HG03521 (cell line): ENCODE results near the gene CRACDL.

ENCODE experiments used
- ATAC-seq: cut with Tn5 transposase; IDR thresholded peaks from one replicate; pipeline ENCODE4 v1.9.1; 2021; ENCODE audit warnings: mild to moderate bottlenecking, moderate library complexity; ENCODE audit not compliant: unreplicated experiment

The CRACDL gene

DNA sequence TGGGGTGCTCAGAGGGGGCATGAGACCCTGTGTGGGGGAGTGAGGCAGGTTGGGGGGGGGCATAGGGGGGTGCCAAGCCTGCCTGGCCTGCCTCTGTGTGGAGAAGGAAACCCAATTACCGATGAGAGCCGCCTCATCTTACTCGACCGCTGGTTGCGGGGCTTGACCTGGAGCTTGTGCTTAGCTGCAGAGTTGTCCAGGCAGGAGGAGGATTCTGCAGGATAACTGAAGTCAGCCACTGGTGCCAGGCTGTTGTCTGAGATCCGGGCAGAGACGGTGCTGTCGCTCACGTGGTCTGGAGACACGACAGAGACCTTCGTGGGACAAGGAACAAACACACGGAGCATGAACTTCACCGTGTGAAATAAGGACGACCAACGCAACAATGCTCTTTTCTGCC, 109.2 kb downstream of the CRACDL start:
- no peak for ATAC-seq

DNA sequence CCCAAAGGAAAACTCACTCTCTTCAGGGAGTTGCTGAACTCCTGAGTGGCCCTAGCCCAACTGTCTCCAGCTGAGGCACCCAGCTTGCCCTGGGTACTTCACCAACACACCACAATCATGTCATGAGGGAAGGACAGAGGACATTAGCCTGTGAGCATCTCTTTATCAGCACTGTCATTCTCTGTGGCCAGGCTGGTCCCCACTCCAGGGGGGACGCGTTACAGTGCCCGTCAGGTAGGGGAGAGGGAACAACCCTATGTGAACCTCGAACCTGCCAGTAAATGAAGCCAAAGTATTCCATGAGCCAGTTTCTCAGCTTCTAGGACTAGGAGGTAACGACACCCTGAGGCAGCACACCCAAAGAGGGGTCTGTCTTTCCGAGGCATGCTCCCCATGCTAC, 110.2 kb downstream of the CRACDL start:
- no peak for ATAC-seq

DNA sequence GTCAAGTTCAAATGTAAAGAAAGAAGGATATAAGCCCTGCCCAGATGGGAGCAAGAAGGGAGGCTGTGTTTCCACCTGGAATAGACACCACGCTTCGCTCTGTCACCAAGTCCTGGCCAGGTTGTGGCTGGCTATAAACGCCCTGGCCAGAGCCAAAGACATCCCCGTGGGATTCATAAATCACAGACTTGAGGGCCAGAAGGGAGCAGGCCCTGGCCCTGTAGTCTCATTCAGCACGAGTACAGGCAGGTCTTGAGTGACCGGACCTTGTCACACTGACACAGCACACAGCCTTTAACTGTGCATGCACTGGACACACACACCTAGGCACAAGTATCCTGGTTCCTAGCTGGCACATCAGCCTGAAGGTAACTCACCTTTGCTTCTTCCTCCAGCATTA, 110.6 kb downstream of the CRACDL start:
- no peak for ATAC-seq

DNA sequence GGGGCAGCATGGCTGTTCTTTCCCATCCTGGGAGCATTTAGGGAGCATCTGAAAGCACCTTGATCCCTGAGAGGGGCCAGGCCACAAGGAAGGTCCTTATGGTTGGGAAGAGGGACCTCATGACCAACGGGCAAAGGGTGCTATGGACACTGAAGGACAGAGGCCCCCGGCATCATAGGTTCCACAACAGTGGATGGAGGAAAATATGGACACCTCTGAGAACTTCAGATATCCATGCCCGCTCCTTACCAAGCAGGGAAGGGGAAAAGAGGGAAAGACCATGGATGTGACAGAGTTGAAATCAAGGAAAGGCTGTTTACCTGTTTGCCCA, 111.0 kb downstream of the CRACDL start:
- ATAC-seq, result no peak

DNA sequence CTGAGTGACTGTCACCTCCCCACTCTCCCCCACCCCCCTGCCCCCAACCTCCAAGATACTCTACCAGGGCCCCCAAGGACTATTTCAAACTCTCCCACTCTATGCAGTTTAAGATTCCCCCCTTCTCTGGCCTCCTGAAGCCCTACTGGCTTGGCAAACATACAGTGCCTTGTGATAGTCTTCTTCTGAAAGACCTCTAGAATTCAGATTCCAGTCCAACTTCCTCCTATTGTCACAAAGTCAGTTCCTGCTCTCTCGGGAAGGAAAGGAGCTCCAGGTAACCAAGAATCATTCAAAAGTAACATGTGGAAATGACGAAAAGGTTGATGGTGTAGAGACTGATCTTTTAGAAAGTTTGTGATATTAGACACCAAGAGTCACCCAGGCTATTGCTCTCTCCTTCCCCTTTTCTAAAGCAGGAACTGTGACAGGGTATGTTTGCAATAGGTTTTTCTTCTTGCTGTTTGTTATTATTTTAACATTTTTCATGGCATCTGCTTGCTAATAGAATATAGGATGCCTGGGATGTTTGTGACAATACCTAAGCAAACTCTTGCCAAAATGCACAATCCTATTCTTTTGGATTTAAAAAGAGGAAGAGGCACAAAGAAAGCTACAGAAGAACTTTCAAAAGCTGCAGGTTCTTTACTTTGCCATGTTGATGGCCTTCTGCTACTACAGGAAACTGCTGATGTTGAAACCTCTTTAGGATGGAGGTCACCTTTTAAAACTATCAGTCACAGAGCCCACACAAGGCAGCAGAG, 111.6 kb downstream of the CRACDL start:
- no peak for ATAC-seq

DNA sequence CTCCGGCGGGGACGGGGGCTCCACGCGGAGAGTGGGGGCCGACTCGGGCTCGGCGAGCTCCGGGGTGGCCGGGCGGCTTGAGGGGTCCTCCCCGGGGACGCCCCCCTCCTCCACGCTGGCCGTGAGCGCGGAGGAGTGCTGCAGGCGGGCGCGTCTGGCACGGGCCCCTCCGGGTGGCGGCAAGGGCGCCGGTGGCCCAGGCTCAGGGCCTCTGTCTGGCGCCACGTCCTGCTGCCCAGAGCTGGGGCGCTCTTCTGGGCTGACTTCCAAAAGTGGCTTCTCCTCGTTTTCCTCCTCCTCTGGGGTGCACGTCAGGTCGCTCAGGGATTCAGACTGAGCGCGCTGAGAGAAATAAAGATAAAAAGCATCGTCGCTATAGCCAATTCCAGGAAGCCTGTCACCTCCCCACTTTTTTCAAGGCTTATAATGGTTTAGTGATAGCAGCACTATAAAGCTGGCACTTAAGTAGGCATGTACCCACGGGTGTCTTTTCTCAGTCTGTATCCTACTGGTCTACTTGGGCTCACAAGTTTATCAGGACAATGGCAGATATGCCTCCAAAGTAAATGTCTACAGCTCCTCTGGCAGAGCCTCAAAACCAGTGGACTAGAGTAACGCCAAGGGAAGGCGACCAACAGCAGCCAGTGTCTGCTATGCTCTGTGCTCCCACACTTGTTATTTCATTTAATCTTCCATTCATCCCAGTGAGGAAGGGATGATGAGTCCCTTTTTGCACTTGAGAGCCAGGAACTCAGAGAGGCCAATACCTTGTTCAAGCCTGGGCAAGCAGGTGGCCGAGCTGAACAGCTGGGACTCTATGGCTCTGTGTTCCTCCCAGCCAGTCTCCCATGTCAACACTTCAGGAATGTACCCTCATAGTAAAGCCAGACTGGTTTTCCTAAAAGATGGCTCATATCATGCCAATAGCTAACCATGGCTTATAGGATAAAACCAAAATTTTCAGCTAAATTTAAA, 112.5 kb downstream of the CRACDL start:
- no peak for ATAC-seq

DNA sequence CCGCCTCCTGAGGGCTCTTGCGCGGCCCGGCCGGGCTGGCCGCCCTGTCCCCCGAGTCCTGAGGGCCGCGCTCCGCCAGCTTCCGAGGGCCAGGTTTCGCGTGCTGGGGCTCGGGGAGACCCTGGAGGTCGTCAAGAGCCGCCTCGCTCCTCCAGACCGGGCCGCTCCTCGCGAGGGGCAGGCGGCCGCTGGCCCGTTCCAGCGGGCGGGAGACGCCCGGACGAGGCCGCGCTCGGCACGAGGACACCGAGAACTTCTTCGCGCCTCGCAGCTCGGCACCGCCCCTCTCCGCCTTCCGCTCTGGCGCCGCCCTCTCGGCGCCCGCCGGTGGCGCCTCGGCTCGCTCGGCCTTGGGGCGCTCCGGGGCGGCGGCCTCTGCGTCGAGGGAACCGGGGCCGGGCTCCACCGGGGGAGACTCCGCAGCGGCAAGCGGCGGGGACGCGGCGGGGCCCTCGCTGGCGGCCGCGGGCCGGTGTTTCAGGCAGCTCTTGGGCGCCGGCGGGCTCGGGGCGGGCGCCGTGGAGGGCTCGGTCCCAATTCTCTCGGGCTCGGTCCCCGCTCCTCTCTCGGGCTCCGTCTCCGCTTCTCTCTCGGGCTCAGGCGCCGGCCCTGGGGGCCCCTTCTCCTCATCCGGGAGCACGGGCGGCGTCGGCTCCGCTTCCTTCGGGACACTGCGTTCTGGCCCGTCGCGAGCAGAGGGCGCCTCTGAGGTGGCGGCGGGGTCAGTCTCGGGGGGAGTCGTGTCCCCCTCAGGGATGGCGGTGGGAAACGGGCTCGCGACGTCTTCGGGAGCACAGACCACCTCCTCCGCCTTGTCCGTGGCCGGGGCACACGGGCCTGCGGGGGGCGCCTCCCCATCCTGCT, 113.5 kb downstream of the CRACDL start:
- ATAC-seq, result no peak

DNA sequence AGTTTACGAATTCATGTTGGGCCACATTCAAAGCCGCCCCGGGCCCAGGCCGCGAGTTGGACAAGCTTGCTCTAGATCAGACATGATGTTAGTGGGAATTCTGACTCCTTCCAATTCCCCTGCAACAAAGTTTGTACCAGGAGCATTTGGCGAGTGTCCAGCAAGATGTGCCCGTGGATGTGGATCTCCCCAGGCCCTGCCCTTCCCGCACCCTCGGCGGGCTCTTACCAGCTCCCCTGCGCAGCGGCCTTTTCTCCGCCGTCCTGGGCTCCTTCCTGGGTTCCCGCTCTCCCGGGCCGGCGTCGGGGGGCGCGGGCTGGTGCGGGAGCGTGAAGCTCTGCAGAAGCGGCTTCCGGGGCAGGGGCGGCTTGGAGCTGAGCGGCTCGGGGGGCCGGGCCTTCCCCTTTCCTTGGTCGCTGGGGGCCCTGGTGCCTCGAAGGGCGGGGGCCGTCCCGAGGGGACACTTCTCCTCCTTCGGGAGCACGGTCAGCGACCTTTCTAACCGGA, 114.3 kb downstream of the CRACDL start:
- ATAC-seq, result no peak

DNA sequence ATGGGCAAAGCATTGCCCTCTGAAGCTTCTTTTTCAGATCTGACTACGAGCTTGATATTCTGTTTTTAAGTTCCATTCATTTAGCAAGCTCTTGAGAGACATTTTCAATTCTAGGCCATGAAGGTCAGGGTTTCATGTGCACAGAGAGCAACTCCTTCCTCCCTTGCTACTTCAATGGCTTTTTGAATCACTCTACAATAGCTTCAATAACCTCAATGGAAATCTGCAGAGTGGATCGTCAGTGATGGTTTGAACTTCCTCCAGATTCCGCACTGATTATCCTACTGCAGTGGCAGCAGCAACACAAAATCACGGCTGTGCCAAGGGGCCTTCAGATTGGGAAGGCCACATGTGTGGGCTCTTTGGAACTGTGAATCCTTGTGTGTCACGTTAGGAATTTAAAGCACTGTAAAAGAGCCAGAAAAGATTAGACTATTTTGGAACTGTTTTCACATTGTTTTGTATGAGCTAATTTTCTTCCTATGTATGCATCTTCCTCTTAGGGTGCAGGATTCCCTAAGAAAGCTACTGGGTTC, 116.7 kb downstream of the CRACDL start:
- ATAC-seq, result no peak

DNA sequence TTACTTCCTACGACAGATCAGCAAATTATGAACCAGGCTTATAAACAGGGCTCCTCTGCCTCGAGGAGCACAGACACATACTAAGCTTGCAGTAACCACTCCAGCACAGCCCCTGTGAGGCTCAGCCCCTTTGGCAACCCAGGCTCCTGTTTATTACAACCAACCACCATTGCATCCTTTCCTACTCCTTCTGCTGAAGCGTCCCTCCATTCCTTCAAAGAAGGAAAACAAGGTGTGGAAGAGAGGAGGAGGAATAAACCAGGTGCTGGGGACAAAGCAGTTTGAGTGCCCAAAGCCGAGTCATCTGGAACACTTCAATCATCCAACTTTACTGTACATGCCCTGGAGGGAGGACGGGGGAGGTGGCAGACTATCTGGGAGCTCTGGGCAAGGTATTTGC, 117.9 kb downstream of the CRACDL start:
- no peak for ATAC-seq

DNA sequence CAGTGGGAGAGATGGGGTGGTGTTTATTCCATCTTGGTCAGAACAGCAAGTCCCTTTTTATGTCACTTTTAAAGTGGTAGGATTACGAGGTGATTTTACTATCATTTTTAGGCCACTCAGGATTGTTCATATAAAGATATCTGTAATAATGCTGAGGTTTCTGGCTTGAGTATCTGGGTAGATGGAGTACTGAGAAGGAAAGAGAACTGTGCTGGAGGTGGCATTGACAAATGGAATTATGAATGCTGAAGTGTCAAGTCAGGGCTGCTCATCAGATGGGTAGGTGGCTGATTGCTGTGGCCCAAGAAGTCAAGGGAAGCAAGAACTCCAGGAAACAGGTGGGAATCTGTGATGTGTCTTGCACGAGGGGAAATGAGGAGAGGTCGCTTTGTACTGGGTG, 119.7 kb downstream of the CRACDL start:
- no peak for ATAC-seq

DNA sequence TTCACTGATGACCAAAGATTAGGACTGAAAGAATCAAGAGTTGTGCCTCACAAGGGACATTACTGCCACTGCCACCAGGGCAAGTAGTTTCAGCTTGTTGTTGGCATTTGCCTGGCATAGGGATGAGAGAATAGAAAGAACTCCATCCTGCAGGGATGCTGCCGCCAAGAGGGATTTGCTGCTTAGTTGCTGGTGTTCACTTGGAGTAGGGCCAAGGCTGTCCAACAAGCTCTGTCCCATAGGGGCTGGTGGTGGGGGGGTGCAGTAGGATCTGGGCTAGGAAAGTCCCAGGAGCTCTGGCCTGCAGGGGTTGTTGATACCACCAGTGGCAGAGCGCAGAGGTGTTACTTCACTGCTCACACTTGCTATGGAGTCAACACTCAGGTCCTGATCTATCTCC, 120.2 kb downstream of the CRACDL start:
- no peak for ATAC-seq

DNA sequence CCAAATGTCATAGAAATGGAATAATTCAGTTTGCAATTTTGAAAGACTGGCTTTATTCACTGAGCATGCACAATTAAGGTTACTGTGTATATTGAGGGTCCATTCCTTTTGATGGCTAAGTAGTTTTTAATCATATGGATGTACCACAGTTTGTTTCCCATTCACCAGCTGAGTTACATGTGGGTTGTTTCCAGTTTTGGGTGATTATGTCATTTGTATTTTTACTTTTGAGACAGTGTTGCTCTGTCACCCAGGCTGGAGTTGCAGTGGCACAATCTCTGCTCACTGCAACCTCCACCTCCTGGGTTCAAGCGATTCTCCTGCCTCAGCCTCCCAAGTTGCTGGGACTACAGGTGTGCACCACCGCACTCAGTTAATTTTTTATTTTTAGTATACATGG, 124.3 kb downstream of the CRACDL start:
- no peak for ATAC-seq

DNA sequence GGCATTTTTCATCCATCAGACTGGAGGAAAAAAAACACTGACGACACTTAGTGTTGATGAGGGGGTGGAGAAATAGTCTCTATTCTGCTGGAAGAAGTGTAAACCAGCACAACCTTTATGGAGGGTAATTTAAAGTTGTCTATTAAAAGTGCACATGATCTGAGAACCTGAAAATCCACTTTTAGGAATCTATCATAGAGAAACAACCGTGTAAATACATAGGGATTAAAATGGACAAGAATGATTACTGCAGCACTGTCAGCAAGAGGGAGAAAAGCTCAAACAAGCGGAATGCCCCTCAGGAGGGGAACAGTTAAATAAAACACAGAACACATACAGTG, 125.5 kb downstream of the CRACDL start:
- ATAC-seq, result no peak

DNA sequence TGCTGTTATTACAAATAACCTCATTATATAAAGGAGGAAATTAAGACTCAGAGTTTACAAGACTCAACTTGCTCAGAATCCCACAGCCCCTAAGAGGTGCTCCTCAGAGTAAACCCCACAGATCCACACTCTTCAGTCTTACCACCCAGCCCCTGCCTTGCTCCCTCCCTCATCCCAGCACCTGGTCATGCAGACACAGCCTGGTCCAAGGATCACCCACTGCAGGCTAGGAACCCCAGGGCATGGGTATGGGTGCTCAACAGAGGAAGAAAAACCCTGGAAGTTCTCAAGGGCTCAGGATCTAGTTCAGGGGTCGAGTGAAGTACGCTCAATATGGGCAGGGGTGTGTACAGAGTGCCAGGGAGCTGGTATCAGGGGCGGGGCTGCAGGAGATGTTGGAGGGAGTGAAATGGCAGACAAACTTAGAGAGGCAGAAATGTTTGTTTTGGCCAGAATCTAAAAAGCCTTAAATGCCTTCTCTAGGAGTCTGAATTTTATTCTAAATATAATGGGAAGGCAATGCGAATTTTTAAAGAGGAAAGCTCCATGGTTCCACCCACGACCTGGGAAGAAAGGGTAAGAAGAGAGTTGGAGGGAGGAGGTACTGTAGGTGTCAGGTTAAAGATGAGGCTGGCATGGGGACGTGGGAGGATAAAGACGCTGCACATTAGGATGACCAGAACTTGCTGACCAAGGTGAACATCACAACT, 126.0 kb downstream of the CRACDL start:
- no peak for ATAC-seq

DNA sequence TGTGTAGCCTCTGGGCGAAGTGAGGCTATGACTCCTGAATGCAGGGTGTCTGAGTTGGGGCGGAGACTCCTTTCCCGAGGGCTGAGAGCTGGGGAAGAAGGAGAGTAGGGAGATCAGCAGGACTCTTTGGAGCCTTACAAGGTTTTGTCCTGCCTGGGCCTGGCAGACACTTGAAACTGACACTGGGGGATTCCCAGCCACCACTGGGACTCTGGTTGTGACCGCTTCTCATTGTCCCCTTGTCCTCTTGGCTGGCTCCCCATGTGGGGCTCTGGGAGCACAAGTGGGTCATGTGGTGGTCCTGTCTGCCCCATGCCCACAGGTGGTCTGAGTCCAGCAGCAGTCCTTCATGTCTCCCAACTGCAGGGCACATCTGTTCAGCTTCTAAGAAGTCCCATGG, 126.9 kb downstream of the CRACDL start:
- ATAC-seq, result no peak

DNA sequence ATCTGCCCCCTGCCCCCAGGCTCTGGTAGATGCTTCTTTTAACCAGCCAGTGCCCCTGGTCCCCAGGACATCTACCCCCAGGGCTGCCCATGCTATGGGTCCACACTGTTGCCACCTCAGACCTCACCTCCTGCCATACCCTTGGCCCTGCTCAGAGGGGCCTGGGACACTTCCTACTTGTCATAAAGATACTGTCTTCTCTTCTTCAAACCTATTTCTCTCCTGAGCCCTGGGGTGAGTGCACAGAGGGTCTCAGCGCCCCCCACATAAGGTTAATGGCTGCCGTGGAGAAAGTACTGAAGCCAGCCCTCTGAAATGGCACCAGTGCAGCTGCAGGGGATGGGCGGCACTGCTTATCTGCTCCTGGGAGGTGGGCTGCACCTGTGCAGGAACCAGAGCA, 127.5 kb downstream of the CRACDL start:
- no peak for ATAC-seq

DNA sequence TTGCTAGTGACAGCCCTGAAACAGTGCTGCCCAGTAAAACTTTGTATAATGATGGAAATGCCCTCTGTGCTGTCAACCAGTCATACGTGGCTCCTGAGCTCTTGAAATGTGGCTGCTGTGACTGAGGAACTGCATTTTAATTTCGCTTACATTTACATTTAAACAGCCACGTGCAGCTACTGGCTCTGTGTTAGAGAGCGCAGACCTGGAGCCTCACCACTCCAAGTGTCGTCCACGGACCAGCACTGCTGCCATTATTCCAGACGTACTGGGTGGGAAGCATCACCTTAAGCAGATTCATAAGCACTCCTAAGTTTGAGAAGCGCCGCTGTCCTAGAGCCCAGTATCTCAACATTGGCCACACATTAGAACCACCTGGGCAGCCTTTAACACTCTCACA, 128.1 kb downstream of the CRACDL start:
- ATAC-seq, result no peak

DNA sequence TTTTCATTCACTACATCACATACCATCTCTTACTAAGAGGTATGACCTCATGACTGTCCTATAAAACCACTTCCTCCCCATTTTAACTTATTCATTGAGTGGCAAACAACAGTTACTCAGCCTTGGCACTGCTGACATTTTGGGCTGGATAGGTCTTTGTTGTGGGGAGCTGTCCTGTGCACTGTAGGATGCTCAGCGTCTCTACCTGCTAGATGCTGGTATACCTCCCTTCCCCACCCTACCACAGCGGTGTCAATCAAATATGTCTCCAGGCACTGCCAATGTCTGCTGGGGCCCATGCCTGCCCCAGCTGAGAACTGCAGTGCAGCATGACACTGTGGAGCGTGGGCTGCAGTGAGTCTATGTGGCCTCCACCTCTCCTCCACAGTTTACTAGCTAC, 128.8 kb downstream of the CRACDL start:
- ATAC-seq, result no peak

DNA sequence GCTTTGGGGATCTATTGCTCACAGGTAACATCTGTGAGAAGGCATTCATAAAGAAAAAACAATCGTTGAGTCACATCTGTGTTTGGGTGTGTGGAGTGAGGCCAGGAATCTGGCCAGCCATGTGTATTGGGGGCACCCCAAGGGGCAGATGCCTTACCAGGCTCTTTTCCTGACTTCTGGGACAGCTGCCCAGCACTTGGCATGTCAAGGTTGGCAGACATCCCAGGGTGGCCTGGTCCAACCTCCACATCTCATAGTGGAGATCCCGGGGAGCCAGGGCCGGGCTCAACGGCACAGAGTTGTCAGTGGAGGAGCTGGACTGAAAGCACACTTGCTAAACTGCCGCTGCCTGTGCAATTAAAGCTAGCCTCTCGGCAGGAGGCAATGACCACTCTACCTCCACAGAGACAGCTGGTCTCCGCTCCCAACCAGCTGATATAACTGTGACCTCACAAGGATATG, 129.8 kb downstream of the CRACDL start:
- no peak for ATAC-seq
